GM21723 (cell line): Measurements from ENCODE around the gene VPS33A.
"Not testable (repeated sequence)": the region's sequence is repeated elsewhere in the genome, so short reads cannot be mapped to it uniquely, and the experiment has no call there.

Experiments used
- ATAC-seq: cut with Tn5 transposase; IDR thresholded peaks from one replicate; pipeline ENCODE4 v1.9.1; 2021; ENCODE audit warnings: mild to moderate bottlenecking, moderate library complexity; ENCODE audit not compliant: unreplicated experiment

Gene VPS33A

GRCh38 chr12:122258462-122258861, 7.8 kb downstream of the VPS33A start:
- not testable (repeated sequence) for ATAC-seq

GRCh38 chr12:122250536-122250935, 15.8 kb downstream of the VPS33A start:
- no peak for ATAC-seq

- no peak for ATAC-seq
Observed at GRCh38 chr12:122250047-122250446, 16.2 kb downstream of the VPS33A start.

DNA sequence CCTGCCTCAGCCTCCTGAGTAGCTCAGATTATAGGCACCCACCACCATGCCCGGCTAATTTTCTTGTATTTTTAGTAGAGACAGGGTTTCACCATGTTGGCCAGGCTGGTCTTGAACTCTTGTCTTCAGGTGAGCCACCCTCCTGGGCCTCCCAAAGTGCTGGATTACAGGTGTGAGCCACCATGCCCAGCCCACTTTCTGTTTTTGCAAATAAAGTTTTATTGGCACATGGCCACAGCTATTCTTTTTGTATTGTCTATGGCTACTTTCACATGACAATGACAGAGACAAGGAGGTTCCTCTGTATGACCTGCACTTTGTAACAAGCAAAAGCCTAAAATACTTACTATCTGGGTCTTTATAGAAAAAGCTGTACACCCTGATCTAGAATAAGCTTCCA, 20.7 kb downstream of the VPS33A start:
- ATAC-seq = no peak

- ATAC-seq = no peak
Observed at GRCh38 chr12:122244565-122245371, 21.5 kb downstream of the VPS33A start.

DNA sequence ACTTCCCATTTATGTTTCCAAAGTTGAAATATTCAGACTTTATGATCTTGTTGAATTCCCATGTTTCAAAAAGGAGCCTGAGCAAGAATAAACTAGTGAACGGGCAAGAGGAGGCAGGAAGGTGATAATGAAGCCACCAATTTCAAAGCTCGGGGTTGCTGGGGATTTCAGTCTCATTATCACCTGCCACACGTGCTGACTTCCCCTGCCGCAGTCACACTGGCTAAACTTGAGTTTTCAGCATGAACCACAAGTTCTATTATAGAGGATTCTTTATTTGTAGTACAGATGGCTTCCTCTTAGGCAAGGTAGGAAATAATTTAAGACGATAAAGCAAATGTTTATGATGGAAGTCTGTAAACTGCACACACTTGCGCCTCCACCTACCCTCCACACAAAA, 22.3 kb downstream of the VPS33A start:
- no peak for ATAC-seq

DNA sequence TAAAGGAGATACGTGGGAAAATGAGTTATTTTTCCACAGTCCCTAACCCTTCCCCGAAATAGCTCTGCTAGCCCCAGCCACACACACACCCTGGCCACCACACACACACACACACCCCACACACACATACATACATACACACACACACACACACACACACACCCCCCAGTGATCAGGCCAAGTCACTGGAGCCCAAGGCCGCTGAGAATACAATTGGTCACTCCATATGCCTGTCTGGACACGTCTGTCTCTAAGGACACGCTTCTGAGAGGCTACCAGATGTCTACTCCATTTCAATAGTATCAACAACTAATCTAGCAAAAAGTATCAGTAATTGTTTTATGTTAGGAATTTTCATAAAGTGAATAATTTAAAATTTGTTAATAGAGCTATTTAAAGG, 27.4 kb downstream of the VPS33A start:
- ATAC-seq = no peak

DNA sequence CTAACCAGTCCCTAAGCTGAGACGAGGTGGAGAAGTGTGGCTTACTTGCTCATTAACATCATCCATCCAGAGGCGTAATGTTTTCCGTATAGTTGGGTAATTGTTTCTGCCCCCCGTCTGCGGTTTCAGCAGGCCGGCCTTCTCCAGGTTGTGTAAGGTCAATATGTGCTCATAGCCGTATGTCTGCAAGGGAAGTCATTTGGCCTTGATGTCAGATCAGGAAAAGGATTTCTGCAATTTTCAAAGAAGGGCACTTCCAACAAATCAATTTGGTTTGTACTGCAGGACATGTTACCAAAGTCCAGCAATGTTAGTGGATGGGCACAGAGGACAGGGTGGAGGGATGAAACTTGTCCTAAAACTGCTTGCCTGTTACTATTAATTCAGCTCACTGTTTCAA, 30.6 kb downstream of the VPS33A start:
- no peak for ATAC-seq

- no peak for ATAC-seq
Observed at GRCh38 chr12:122232691-122233090, 33.6 kb downstream of the VPS33A start.

- ATAC-seq = no peak
Observed at GRCh38 chr12:122230798-122231197, 35.5 kb downstream of the VPS33A start.

DNA sequence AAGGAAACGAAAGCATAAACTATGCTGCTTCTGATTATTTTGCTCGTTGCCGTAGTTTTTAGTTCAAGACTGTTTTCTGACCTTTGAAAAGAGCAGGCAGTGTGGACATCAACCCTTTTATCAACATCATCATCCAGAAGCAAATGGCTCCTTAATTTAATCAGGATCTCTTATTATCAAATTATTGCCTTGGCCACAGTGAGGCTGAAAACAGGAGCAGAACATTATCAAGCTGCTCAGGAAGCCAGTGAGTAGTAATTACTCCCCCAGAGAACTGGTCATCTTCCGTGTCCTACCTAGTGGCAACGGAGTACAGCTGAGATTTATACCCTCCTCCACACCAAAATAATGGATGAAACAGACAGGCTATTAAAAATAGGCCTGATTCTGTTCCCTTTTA, 38.2 kb downstream of the VPS33A start:
- ATAC-seq = no peak

- ATAC-seq = no peak
Observed at GRCh38 chr12:122227341-122227740, 39.0 kb downstream of the VPS33A start.

GRCh38 chr12:122226366-122227125, 39.7 kb downstream of the VPS33A start:
- ATAC-seq = no peak

DNA sequence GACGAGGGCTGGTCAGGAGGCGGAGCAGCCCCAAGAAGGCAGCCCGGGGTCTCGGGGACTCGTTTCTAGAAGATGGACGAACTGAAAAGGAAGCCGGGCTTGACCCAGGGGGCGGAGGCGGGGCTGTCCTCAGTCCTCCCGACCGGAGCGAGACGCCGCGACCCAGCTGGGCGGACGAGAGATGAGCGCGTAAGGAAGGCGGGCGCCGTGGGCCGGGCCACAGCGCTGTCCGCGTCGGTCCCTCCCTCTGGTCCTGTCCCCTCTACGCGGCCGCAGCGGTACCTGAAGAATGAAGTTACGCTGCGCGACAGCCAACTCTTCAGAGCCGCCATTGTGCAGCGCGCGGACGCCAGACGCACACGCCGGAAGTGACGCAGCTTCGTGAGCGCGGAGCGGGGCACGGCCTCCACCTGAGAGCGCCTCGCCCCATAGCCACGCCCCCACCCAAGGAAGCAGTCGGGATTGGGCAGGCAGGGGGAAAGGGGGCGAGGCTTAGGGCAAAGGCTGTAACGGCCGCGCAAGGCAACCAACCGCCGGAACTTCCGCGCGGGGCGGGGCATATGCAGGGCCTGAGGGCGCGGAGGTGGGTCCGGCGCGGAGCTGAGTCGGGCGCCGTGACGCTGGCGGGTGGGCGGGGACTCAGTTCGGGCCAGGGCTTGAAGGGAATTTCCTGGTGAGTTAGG, 40.5 kb downstream of the VPS33A start, which contains the start of gene DIABLO:
Gene DIABLO (minus strand): TSS at position 370 of the 683 bp plus-strand sequence. CDS start 38 bp downstream, at position 332.
- peak; percentile 91 for ATAC-seq

DNA sequence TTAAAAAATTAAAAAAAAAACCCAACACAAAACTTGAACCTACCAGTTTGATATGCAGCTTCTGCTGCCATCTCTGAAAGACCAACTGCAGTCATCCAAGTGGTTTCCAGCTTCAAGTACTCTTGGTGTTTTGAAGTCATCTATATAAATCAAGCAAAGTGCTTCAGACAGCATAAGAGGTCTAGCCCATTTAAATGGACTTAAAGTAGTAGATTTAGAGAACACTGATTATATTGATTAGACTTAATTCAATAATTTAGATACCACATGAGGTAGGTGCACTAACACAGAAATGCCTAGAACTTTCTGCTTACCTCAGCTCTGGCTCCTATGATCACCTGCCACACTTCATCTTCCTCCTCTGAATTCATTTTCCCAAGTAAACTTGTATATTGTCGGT, 49.8 kb downstream of the VPS33A start:
- ATAC-seq = no peak

DNA sequence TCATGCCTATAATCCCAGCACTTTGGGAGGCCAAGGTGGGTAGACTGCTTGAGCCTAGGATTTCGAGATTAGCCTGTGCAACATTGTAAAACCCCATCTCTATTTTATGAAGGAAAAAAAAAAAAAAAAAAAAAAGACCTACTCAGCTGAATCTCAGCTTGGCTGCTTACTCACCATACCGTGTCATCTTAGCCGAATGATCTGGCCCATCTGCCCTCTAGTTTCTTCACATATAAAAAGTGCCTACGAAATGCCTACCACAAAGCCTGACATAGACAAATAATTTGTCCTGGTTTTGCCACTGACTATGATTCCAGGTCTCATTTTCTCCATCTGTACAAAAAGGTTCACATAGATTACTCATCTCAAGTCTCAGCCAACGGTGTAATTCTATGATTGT, 50.5 kb downstream of the VPS33A start:
- no peak for ATAC-seq

- no peak for ATAC-seq
Observed at GRCh38 chr12:122208073-122208820, 58.0 kb downstream of the VPS33A start.

DNA sequence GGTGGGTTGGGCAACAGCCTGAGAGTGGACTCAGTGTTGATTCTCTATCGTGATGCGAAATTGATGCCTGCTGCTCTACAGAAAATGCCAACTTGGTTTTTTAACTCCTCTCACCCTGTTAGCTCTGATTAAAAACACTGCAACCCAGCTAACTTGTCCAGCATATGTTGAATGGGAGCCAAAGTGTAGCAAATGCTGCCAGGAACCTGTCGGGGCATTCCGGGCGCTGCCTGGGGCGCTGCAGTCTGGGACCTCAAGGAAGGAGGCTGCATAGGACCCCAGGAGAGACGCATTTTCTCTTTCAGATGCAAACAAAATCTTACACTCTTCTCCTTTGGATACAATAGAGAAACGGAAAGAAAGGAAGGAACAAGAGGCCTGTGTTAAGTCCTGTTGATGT, 58.9 kb downstream of the VPS33A start:
- ATAC-seq = no peak

GRCh38 chr12:122206976-122207375, 59.3 kb downstream of the VPS33A start:
- ATAC-seq = no peak

- ATAC-seq = no peak
Observed at GRCh38 chr12:122206111-122206881, 60.0 kb downstream of the VPS33A start.
